ENCODE measurements around the gene EIF1. TPM values are rescaled to one million over a fixed set of nuclear protein-coding genes. Genes with fewer than 3 reads are reported as not detected.

EIF1 gene
- 100 to 1,000 TPM; 526 to 573 TPM for total RNA-seq
- polyA plus RNA-seq (2013, experiment 1 of 2), result 718 TPM
- 619 TPM for polyA plus RNA-seq (2013, experiment 2 of 2)
- long read RNA-seq, experiment 1, transcript EIF1-202 (2 exons, 2,170 nt), result minor isoform, 10 of 370 reads
- long read RNA-seq, experiment 1, transcript EIF1-201 (3 exons, 1,120 nt), result minor isoform, 9 of 370 reads
- long read RNA-seq, experiment 1, transcript EIF1-203 (4 exons, 2,330 nt), result major isoform, 314 of 370 reads
- long read RNA-seq, experiment 1, partial matches to known transcripts, result 15 of 370 reads
- long read RNA-seq, experiment 1, other reads (novel, unspliced or antisense), result 20 of 370 reads
- long read RNA-seq, experiment 2, transcript EIF1-201 (3 exons, 1,120 nt), result minor isoform, 6 of 413 reads
- long read RNA-seq, experiment 2, transcript EIF1-202 (2 exons, 2,170 nt), result minor isoform, 18 of 413 reads
- long read RNA-seq, experiment 2, transcript EIF1-203 (4 exons, 2,330 nt), result major isoform, 365 of 413 reads
- long read RNA-seq, experiment 2, partial matches to known transcripts, result 10 of 413 reads
- long read RNA-seq, experiment 2, other reads (novel, unspliced or antisense), result 13 of 413 reads
- long read RNA-seq, experiment 3, transcript EIF1-205 (3 exons, 1,428 nt), result minor isoform, 5 of 738 reads
- long read RNA-seq, experiment 3, transcript EIF1-201 (3 exons, 1,120 nt), result minor isoform, 7 of 738 reads
- long read RNA-seq, experiment 3, transcript EIF1-203 (4 exons, 2,330 nt), result major isoform, 634 of 738 reads
- long read RNA-seq, experiment 3, transcript EIF1-202 (2 exons, 2,170 nt), result minor isoform, 25 of 738 reads
- long read RNA-seq, experiment 3, partial matches to known transcripts, result 19 of 738 reads
- long read RNA-seq, experiment 3, other reads (novel, unspliced or antisense), result 48 of 738 reads
- long read RNA-seq, experiment 4, transcript EIF1-203 (4 exons, 2,330 nt), result major isoform, 724 of 845 reads
- long read RNA-seq, experiment 4, transcript EIF1-201 (3 exons, 1,120 nt), result minor isoform, 12 of 845 reads
- long read RNA-seq, experiment 4, transcript EIF1-202 (2 exons, 2,170 nt), result minor isoform, 88 of 845 reads
- long read RNA-seq, experiment 4, partial matches to known transcripts, result 11 of 845 reads
- long read RNA-seq, experiment 4, other reads (novel, unspliced or antisense), result 9 of 845 reads

GRCh38 chr17:41688641-41689496, at the start of gene EIF1:
EIF1 (plus strand) TSS chr17:41688885; CDS start chr17:41689039, 154 bp downstream.
- Mint-ChIP-seq H3K27me3 (ENCODE audit: insufficient read depth) (peaks cover 4% of the 10 kb centered on the region), H3K27ac (peak within 1 kb of the TSS; percentile 99), H3K9me3 (peaks cover 23% of the 10 kb centered on the region), H3K4me1 (peaks cover 9% of the 10 kb centered on the region), H3K36me3 (ENCODE audit: low read depth) (peaks cover 36% of the 10 kb centered on the region), H3K4me3 (peak within 1 kb of the TSS; percentile 99)
- no peaks in the 10 kb centered on the region for H3K4me1 ChIP-seq (ENCODE audit: control insufficient read depth, insufficient read depth, low read length)
- peak within 1 kb of the TSS; percentile 99 for H3K9ac ChIP-seq (ENCODE audit: extremely low read depth, low read length, poor library complexity, severe bottlenecking)
- no peak for TF ChIP-seq CTCF (conservative IDR thresholded peaks at IDR 0.05)
- peak within 1 kb of the TSS; percentile 99 for H3K27ac ChIP-seq (ENCODE audit: low read depth, low read length)
- H3K36me3 ChIP-seq (ENCODE audit: control insufficient read depth, insufficient read depth, low read length), result peaks cover 44% of the 10 kb centered on the region
- peak; percentile 100 for DNase-seq
- peaks cover 7% of the 10 kb centered on the region for H3K9me3 ChIP-seq (ENCODE audit: control insufficient read depth, low read length)
- WGBS, 2 experiments (ENCODE audit: insufficient coverage in 1 of 2, insufficient read length in 1 of 2), result 0% methylated on average over 43 to 81 of the region's 81 CpGs
- H3K4me3 ChIP-seq (ENCODE audit: low read length), result peak within 1 kb of the TSS; percentile 93
- H3K27me3 ChIP-seq (ENCODE audit: control insufficient read depth, insufficient read depth, low read length, poor library complexity, severe bottlenecking), result no peaks in the 10 kb centered on the region

GRCh38 chr17:41638941-41639340, 49.7 kb upstream of the EIF1 start:
- TF ChIP-seq CTCF (conservative IDR thresholded peaks at IDR 0.05), result no peak
- H3K36me3 ChIP-seq (ENCODE audit: control insufficient read depth, insufficient read depth, low read length), result no peaks in the 10 kb centered on the region
- H3K9ac ChIP-seq (ENCODE audit: extremely low read depth, low read length, poor library complexity, severe bottlenecking), result no peak overlapping the region
- H3K27ac Mint-ChIP-seq, result no peak overlapping the region
- no peak overlapping the region for H3K4me3 Mint-ChIP-seq
- no peaks in the 10 kb centered on the region for H3K9me3 Mint-ChIP-seq
- no peaks in the 10 kb centered on the region for H3K4me1 ChIP-seq (ENCODE audit: control insufficient read depth, insufficient read depth, low read length)
- H3K4me3 ChIP-seq (ENCODE audit: low read length), result no peak overlapping the region
- no peak overlapping the region for H3K27ac ChIP-seq (ENCODE audit: low read depth, low read length)
- H3K36me3 Mint-ChIP-seq (ENCODE audit: low read depth), result no peaks in the 10 kb centered on the region
- WGBS, 2 experiments (ENCODE audit: insufficient coverage in 1 of 2, insufficient read length in 1 of 2), result 78 to 86% methylated on average over 2 to 6 of the region's 6 CpGs
- H3K4me1 Mint-ChIP-seq, result peaks cover 10% of the 10 kb centered on the region
- no peaks in the 10 kb centered on the region for H3K27me3 ChIP-seq (ENCODE audit: control insufficient read depth, insufficient read depth, low read length, poor library complexity, severe bottlenecking)
- H3K9me3 ChIP-seq (ENCODE audit: control insufficient read depth, low read length), result no peaks in the 10 kb centered on the region
- DNase-seq, result no peak
- peaks cover 4% of the 10 kb centered on the region for H3K27me3 Mint-ChIP-seq (ENCODE audit: insufficient read depth)

All from endodermal cell (in vitro differentiated cells).